BLaER1 treated with 17β-estradiol and CSF1 and Interleukin-3, amounts not matched to agents 10 nM and 100 nM (cell line): Measurements from ENCODE around the gene NTF3.

Experiments used
- H3K27ac ChIP-seq, 11 experiments: shearing (Covaris generic); formaldehyde crosslinking; 2 replicates each; pipeline ENCODE4 v1.8.1; 2022
- H3K27me3 ChIP-seq, 11 experiments: shearing (Covaris generic); formaldehyde crosslinking; 2 replicates each; pipeline ENCODE4 v1.8.1; 2022
- H3K36me3 ChIP-seq, 11 experiments: shearing (Covaris generic); formaldehyde crosslinking; 2 replicates each; pipeline ENCODE4 v1.8.1; 2022
- H3K4me1 ChIP-seq, 10 experiments: shearing (Covaris generic); formaldehyde crosslinking; 2 replicates each; pipeline ENCODE4 v1.8.1; 2022
- H3K4me2 ChIP-seq, 11 experiments: shearing (Covaris generic); formaldehyde crosslinking; 2 replicates each; pipeline ENCODE4 v1.8.1; 2022
- H3K4me3 ChIP-seq, 10 experiments: shearing (Covaris generic); formaldehyde crosslinking; 2 replicates each; pipeline ENCODE4 v1.8.1; 2022
- H3K9ac ChIP-seq, 11 experiments: shearing (Covaris generic); formaldehyde crosslinking; 2 replicates each; pipeline ENCODE4 v1.8.1; 2022
- H3K9me3 ChIP-seq, 11 experiments: shearing (Covaris generic); formaldehyde crosslinking; replicated peaks in 1 of 11; 2 replicates each; pipeline ENCODE4 v1.8.1; 2022
- H4K20me1 ChIP-seq, 11 experiments: shearing (Covaris generic); formaldehyde crosslinking; 2 replicates each; pipeline ENCODE4 v1.8.1; 2022
- Cebpa-rat ChIP-seq, 11 experiments: shearing (Covaris generic); IDR thresholded peaks; 2 replicates each; pipeline ENCODE4 v1.8.1; 2022

NTF3 gene

GRCh38 chr12:5430641-5431603 is 986 bp upstream of the NTF3 start:
- H3K9ac ChIP-seq, result no peak overlapping the region
- no peak for TF ChIP-seq Cebpa-rat (IDR thresholded peaks at IDR 0.05)
- no peaks in the 10 kb centered on the region for H3K36me3 ChIP-seq
- H3K4me2 ChIP-seq, result no peak overlapping the region
- H3K4me3 ChIP-seq, result no peak overlapping the region
- no peaks in the 10 kb centered on the region; a peak in 1 of 22 replicates for H4K20me1 ChIP-seq
- H3K27me3 ChIP-seq, result peaks cover 0 to 17% (median 10%) of the 10 kb centered on the region in 11 experiments; a peak in 9 of 22 replicates
- no peaks in the 10 kb centered on the region for H3K4me1 ChIP-seq
- no peak overlapping the region for H3K27ac ChIP-seq
- H3K9me3 ChIP-seq, result peaks cover 0 to 16% (median 7%) of the 10 kb centered on the region in 11 experiments; a peak in 10 of 22 replicates

- no peak for TF ChIP-seq Cebpa-rat (IDR thresholded peaks at IDR 0.05)
- Histone ChIP-seq H3K9me3 (peaks cover 0 to 16% (median 7%) of the 10 kb centered on the region in 11 experiments; a peak in 10 of 22 replicates), H3K4me3 (no peak overlapping the region), H3K27me3 (peaks cover 0 to 17% (median 10%) of the 10 kb centered on the region in 11 experiments; a peak in 9 of 22 replicates), H3K27ac (no peak overlapping the region), H3K36me3 (no peaks in the 10 kb centered on the region), H3K4me2 (no peak overlapping the region), H4K20me1 (no peaks in the 10 kb centered on the region; a peak in 1 of 22 replicates), H3K9ac (no peak overlapping the region), H3K4me1 (no peaks in the 10 kb centered on the region)
Observed at GRCh38 chr12:5433081-5433844, 1.4 kb downstream of the NTF3 start.

GRCh38 chr12:5433845-5434646 is 2.1 kb downstream of the NTF3 start:
- H3K36me3 ChIP-seq, result no peaks in the 10 kb centered on the region
- peaks cover 0 to 17% (median 10%) of the 10 kb centered on the region in 11 experiments; a peak in 9 of 22 replicates for H3K27me3 ChIP-seq
- peaks cover 0 to 16% (median 7%) of the 10 kb centered on the region in 11 experiments; a peak in 10 of 22 replicates for H3K9me3 ChIP-seq
- H3K4me3 ChIP-seq, result no peak overlapping the region
- H3K4me1 ChIP-seq, result no peaks in the 10 kb centered on the region
- H3K4me2 ChIP-seq, result no peak overlapping the region
- TF ChIP-seq Cebpa-rat (IDR thresholded peaks at IDR 0.05), result no peak
- no peaks in the 10 kb centered on the region; a peak in 1 of 22 replicates for H4K20me1 ChIP-seq
- no peak overlapping the region for H3K9ac ChIP-seq
- H3K27ac ChIP-seq, result no peak overlapping the region

GRCh38 chr12:5434647-5435560 is 3.0 kb downstream of the NTF3 start:
- Histone ChIP-seq H3K4me2 (no peak overlapping the region), H3K27me3 (peaks cover 0 to 17% (median 10%) of the 10 kb centered on the region in 11 experiments; a peak in 9 of 22 replicates), H3K36me3 (no peaks in the 10 kb centered on the region), H3K9ac (no peak overlapping the region), H3K9me3 (peaks cover 0 to 16% (median 7%) of the 10 kb centered on the region in 11 experiments; a peak in 10 of 22 replicates), H3K4me1 (peaks cover 0 to 3% (median under 1%) of the 10 kb centered on the region in 10 experiments; a peak in 5 of 20 replicates), H3K27ac (no peak overlapping the region), H3K4me3 (no peak overlapping the region), H4K20me1 (no peaks in the 10 kb centered on the region)
- TF ChIP-seq Cebpa-rat (IDR thresholded peaks at IDR 0.05), result no peak

GRCh38 chr12:5437182-5437583 is 5.3 kb downstream of the NTF3 start:
- H3K9ac ChIP-seq, result no peak overlapping the region
- H3K36me3 ChIP-seq, result no peaks in the 10 kb centered on the region
- H3K27me3 ChIP-seq, result peaks cover 0 to 17% (median 10%) of the 10 kb centered on the region in 11 experiments; a peak in 9 of 22 replicates
- TF ChIP-seq Cebpa-rat (IDR thresholded peaks at IDR 0.05), result no peak
- no peak overlapping the region for H3K27ac ChIP-seq
- no peak overlapping the region for H3K4me2 ChIP-seq
- H3K4me1 ChIP-seq, result peaks cover 12 to 20% (median 16%) of the 10 kb centered on the region in 10 experiments
- H3K4me3 ChIP-seq, result no peak overlapping the region
- H4K20me1 ChIP-seq, result peaks cover 0 to 14% (median 0%) of the 10 kb centered on the region in 11 experiments; a peak in 2 of 22 replicates
- peaks cover 0 to 14% (median 7%) of the 10 kb centered on the region in 11 experiments; a peak in 10 of 22 replicates for H3K9me3 ChIP-seq

- Histone ChIP-seq H3K27ac (no peak overlapping the region), H3K4me2 (no peak overlapping the region), H3K27me3 (peaks cover 0 to 17% (median 10%) of the 10 kb centered on the region in 11 experiments; a peak in 9 of 22 replicates), H3K4me1 (peaks cover 12 to 20% (median 16%) of the 10 kb centered on the region in 10 experiments), H3K9ac (no peak overlapping the region), H3K4me3 (no peak overlapping the region), H3K9me3 (peaks cover 0 to 9% (median 6%) of the 10 kb centered on the region in 11 experiments; a peak in 10 of 22 replicates), H4K20me1 (peaks cover 0 to 14% (median 0%) of the 10 kb centered on the region in 11 experiments; a peak in 2 of 22 replicates), H3K36me3 (no peaks in the 10 kb centered on the region)
- TF ChIP-seq Cebpa-rat (IDR thresholded peaks at IDR 0.05), result no peak
Observed at GRCh38 chr12:5437589-5437988, 5.7 kb downstream of the NTF3 start.

- H3K36me3 ChIP-seq, result no peaks in the 10 kb centered on the region
- no peak for TF ChIP-seq Cebpa-rat (IDR thresholded peaks at IDR 0.05)
- H3K4me3 ChIP-seq, result no peak overlapping the region
- peaks cover 0 to 7% (median 0%) of the 10 kb centered on the region in 11 experiments; a peak in 3 of 22 replicates for H3K27me3 ChIP-seq
- H3K27ac ChIP-seq, result no peak overlapping the region
- H3K9ac ChIP-seq, result no peak overlapping the region
- peaks cover 12 to 20% (median 16%) of the 10 kb centered on the region in 10 experiments for H3K4me1 ChIP-seq
- H3K9me3 ChIP-seq, result no peaks in the 10 kb centered on the region
- H3K4me2 ChIP-seq, result no peak overlapping the region
- peaks cover 0 to 14% (median 0%) of the 10 kb centered on the region in 11 experiments; a peak in 2 of 22 replicates for H4K20me1 ChIP-seq
Observed at GRCh38 chr12:5438671-5439200, 6.8 kb downstream of the NTF3 start.
